Measurements from ENCODE around the gene CZIB.
"Not testable (repeated sequence)": the region's sequence is repeated elsewhere in the genome, so short reads cannot be mapped to it uniquely, and the experiment has no call there.

CZIB gene

DNA sequence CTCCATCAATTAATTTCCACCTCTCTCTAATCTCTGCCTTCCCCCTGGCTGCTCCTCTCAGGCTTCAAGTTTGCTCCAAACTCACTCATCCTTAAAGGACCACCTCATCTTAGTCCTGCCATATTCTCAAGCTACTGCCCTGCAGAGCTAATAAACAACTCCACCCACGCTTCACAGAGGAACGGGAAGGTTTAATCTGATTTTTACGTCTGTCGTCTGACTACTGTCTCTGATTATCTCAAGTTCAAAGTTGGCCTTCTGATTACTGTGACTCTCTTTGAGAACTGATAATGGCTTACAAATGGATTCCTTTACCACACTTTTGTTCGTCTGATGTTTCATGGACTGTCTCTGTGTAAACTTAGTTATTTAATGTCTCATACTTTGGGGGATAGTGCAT is 31.4 kb downstream of the CZIB start:
- DNase-seq (ENCODE audit: extremely low read depth in 1 of 2, low read depth in 1 of 2): no peak

DNA sequence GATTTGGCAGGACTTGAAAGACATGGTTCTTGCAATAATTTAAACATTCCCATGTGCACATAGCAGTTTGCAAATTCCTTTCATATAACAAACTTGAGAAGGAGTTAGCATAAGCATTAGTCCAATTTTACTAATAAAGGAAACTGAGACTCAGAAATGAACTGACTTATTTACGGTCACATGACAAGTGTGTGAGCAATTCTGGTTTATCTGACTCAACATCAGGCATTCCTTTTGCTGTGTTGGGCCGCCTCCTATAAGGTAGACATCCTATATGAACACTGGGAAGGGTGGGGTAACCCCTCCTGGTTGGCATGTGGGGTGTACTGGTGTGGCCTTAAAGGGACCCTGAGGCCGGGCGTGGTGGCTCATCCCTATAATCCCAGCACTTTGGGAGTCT is 32.3 kb downstream of the CZIB start:
- no peak for DNase-seq (ENCODE audit: extremely low read depth in 1 of 2, low read depth in 1 of 2)

DNA sequence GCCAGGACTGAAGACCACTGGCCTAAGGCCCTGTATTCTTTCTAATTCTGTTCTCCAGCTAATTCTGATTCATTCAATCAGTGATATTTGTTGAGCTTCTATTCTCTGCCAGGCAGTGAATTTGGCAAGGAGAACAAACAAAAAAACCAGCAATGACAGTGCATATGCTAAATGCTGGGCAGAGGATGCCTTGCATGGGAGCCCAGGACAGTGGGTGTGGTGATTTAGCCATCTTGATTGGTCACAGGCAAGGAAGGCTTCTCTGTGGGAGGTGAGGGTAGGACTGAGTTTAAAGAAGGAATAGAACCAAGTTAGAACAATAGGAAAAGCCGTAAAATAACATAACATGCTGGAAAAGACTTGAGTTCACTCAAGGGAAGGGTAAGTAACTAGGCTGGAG is 33.0 kb downstream of the CZIB start:
- no peak for DNase-seq (ENCODE audit: extremely low read depth in 1 of 2, low read depth in 1 of 2)

DNA sequence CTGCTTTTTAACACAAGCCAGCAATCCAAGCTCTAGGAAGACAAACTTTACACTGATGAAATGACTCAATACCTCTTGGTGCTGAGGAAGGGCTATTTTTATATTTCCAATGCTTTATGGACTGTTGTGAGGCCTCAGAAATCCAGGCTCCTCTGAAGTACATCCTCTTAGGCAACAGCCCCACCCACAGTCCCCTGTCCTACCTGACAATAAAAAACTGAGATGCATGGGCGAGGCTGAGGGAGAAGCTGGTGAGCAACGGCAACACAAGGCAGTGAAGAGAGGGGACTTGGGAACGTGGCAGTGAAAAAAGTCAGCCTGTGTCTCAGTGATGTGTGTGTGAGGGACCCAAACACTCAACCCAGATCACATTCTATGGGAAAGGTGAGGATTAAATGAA is 33.9 kb downstream of the CZIB start:
- DNase-seq (ENCODE audit: extremely low read depth in 1 of 2, low read depth in 1 of 2): no peak

DNA sequence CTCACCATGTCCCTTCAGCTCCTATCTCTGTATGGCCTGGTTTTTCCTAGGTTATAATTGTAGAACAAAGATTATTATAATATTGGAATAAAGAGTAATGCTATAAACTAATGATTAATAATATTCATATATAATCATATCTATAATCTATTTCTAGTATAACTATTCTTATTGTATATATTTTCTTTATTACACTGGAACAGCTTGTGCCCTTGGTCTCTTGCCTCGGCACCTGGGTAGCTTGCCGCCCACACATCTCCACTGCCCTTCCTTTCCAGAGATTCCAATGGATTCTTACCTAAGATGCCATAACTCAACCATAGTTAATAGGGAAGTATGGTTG is 34.5 kb downstream of the CZIB start:
- not testable (repeated sequence) for DNase-seq (ENCODE audit: extremely low read depth in 1 of 2, low read depth in 1 of 2)

DNA sequence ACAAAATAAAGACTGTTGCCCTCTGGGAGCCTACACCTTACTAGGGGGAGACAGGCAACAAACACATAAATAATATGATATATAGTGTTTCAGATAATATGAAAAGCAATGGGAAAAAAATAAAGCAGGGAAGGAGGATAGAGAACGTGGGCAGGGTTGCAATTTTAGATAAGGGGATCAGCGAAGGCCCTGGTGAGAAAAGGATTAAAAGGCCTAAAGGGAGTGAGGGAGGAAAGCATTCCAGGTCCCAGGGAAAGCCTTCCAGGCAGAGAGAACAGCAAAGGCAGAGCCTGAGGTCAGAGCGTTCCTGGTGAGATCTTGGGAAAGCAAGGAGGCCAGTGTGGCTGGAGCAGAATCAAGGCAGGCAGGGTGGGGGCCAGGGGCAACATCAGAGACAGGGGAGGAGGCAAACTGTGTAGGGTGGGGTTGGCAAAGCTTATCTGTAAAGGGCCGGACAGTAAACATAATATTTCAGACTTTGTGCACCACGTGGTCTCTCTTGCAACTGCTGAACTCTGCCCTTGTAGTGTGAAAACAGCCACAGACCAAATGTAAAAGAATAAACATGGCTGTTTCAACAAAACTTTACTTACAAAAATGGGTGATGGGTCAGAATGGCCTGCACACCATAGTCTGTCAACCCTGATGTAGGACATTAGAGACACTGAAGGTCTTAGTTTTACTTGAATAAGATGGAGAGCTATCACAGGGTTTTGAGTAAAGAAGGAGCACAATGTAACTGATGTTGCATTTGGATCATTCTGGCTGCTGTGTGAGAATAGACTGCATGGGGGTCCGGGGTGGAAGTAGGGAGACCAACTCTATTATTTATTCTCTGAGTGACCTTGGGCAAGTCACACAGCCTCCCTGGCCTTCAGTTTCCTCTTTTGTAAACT is 37.1 kb downstream of the CZIB start:
- DNase-seq (ENCODE audit: extremely low read depth in 1 of 2, low read depth in 1 of 2): no peak

DNA sequence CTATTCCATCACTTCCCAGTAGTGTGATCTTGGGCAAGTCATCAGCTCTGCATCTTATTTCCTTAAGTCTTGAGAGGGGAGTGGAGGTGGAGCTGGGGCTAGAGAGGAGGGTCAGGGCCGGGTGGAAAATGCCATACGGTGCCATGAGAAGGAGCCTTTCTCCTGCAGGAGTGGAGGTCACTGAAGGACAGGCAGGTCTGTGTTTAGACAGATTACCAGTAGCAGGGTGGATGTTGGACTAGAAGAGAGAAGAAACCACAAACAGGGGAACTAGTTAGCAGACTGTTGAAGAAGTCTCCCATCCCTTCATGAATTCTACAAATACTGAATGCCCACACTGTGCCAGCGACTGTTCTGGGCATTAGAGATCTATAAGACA is 37.7 kb downstream of the CZIB start:
- DNase-seq (ENCODE audit: extremely low read depth in 1 of 2, low read depth in 1 of 2): no peak

DNA sequence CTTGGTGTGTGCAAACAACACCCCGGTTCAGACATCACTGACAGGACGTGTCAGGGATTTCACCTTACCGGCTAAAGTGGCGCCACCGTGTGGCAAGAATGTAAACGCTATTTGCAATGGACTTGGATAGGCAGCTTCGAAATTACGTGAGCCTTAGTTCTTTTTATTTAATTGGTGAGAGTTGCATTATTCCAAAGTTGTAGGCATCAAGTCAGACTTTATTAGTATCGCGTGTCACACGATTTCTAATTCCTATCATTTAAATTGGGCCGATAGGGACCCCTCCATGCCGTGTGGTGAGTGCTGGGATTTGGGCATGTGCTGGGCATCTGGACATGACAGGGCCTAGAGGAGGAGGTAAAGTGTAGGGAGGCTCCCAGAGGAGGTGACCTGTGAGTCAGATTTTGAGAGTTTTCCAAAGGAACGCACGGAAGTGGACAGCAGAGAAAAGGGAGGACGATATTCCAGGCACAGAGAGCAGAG is 38.3 kb downstream of the CZIB start:
- peak; percentile 37 to 68 for DNase-seq (ENCODE audit: extremely low read depth in 1 of 2, low read depth in 1 of 2)

DNA sequence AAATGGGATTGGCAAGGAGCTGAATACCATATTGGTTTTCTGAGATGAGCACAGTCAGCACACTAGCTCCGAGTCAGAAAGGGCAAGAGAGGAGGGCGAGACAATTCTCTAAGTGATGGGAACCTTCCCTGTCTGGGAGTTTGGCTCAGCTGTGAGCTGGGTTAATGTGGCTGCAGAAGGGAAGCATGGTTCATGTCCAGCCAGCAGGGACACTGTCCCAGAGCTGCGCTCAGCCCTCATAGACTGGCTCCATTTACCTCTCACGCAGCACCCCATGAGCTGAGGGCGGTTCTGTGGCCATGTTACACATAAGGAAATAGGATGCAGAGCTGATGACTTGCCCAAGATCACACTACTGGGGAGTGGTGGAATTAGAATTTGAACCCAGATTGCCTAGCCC is 39.5 kb downstream of the CZIB start:
- no peak for DNase-seq (ENCODE audit: extremely low read depth in 1 of 2, low read depth in 1 of 2)

DNA sequence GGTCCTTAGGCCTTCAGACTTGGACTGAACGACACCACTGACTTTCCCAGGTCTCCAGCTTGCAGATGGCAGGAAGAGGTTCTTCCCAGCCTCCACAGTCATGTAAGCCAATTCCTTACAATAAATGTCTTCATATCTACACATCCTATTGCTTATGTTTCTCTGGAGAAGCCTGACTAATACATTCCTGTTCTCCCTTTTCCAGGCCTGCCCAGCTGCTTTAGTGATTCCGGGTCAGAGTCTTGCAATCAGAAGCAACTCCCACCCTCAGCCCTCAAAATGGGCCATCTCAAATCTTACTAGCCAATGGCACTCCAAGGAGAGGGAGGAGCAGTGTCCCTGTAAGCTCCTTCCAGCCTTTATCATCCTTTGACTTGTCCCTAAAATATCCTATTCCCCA is 40.2 kb downstream of the CZIB start:
- no peak for DNase-seq (ENCODE audit: extremely low read depth in 1 of 2, low read depth in 1 of 2)

DNA sequence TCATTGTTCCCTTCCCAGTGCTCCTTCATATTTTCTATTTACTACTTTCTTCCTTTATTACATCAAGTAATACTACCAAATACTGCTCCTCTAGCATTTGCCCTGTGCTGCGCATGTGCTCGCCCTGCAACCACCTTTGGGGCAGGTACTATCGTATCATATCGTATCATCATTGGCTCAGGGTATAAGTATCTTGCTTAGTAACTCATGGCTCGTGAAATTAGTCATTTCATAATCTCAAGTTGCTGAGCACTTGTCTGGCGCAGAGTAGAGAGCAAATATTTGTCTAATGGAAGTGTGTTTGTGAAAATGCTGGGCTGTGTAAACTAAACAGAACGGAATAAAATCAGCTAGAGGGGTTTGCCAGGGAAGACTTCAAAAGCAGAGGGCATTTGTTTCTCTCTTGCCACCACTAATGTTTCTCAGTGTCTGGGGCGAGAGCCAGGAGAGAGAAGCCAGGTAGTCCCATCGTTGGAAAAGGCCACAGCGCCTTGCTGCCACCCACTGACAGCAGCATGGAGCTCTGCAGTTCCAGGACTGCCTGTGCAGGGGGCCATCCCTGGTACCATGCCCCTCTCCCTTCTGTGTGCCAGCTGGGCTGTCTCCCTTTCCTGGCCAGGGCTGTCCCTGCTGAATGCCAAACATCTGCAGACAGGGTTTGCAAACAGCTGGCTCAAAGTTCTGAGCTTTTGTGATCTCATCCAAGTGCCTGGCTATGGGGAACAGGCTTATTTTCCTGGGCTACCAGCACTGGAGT is 43.8 kb downstream of the CZIB start:
- no peak for DNase-seq (ENCODE audit: extremely low read depth in 1 of 2, low read depth in 1 of 2)

DNA sequence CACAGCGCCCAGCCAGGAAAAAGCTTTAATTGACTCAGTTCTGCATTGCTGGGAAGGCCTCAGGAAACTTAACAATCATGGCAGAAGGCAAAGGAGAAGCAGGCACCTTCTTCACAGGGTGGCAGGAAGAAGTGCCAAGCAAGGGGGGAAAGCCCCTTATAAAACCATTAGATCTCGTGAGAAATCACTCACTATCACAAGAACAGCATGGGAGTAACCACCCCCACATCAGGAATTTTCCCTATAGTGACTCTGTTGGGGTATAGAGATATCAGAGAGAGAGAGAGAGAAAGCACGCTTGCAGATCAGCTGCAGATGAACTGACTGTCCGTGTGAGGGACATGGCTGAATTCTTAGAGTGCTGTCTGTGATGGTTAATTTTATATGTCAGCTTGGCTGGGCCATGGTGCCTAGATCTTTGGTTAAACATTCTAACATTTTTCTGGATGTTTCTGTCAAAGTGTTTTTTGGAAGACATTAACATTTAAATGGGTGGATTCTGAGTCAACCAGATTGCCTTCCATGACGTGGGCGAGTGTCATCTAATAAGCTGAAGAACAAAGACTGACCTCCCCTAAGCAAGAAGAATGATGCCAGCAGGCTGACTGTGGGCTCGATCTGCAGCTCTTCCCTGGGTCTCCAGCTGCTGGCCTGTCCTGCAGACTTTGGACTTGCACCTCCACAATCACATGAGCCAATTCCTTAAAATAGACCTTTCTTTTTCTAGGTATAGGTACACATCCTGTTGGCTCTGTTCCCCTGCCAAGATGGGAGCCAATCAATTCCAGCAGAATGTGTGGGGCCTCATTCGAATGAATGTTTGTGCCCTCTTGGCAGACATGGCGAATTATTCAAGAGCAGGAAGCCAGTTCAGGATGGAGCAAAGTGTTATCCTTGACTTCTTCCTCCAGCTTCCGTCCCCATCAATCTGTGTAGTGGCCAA is 45.2 kb downstream of the CZIB start:
- DNase-seq (ENCODE audit: extremely low read depth in 1 of 2, low read depth in 1 of 2): no peak

DNA sequence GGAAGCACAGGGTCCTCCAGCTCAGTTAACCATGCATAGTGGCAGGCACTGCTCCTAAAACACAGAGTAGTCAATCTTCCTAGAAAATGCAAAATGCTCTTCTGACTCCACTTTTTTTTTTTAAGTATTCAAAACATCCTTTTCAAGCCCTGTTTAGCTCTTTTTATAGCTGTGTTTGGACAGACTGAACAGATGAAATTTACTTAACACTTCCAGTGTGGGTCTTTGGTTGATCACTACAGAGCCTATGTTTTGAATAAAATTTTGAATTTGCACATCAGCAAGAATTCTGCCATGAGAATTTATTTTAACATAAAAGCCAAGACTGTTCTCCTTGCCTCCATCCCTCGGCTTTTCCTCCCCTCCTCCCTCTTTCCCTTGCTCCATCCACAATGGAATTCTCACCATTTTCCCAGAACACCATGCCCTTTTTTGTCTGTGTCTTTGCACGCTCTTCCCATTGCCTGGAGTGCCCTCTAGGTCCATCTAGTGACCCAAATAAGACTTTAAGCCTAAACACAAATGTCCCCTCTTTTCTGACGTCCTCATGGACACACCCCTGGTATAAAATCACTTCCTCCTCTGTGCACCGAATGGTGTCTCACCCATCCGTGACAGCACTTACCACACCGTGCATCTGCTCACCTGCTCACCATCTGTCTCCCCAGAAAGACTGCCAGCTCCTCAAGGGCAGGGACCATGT is 47.9 kb downstream of the CZIB start:
- DNase-seq (ENCODE audit: extremely low read depth in 1 of 2, low read depth in 1 of 2): no peak

DNA sequence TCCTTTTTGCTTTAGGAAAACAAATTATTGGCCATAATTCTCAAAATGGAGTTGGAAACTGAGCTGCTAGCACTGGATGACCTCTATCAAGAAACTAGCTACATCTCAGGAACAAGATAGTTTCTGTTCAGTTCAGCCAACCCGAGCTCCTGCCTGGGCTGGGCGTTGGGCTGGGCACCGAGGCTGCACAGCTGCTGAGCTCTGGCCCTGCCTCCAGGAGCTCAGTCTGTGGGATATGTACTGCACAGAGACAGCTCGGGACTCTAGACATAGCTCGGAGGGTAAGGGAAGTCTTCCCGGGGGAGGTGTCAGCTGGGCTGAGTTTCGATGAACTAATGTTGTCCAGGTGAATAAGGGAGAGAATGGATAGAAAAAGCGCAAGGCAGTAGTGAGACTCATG is 53.5 kb downstream of the CZIB start:
- DNase-seq (ENCODE audit: extremely low read depth in 1 of 2, low read depth in 1 of 2): no peak

DNA sequence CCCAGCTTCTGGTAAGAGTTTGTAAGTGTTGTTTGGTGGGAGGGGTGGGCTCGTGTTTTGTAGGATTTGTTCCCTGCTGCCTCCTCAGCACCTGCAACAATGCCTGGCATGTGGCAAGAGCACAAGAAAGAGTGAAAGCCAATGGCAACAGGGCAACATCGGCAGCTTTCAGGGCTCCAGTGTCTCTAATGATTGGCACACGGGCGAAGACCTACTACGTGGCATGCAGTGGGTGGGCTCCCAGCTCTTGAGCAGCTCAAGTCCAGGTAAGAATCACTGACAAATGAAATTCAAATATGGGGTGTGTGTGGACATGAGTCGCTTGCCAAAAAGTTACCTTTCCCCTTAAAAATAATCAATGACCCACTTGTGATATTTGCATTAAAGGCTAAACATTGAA is 54.1 kb downstream of the CZIB start:
- no peak for DNase-seq (ENCODE audit: extremely low read depth in 1 of 2, low read depth in 1 of 2)

DNA sequence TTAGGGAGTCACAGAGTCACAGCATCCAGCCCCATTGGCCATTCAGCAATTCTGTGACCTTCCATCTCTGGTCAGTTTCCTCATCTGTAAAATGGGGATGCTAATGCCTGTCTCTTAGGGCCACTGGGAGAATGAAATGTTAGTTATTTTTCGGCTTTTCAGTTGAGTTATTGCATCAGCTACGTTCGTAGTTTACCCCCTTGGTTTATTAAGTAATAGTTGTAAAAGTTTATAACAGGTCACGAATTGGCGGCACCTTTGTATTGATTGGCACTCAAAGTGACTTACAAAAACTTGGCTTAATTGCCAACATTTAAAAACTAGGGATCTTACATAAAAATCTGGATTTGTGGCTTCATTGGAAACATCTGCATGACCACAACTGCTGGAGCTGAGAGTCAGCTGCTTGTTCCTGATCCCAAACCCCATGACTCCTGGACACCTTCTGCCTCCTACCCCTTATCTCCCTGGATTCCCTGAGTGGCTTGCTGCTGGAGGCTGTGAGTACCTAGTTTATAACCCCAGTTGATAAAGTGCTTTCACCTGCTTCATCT is 54.9 kb downstream of the CZIB start:
- DNase-seq (ENCODE audit: extremely low read depth in 1 of 2, low read depth in 1 of 2): no peak
